Right lobe of liver (tissue), 6 donors: ENCODE measurements around the gene METTL22. TPM values are rescaled to one million over a fixed set of nuclear protein-coding genes. Genes with fewer than 3 reads are reported as not detected.

Experiments used
- ATAC-seq, 4 donors: fragments of 200-7000 bp; cut with Tn5 transposase; one replicate each; pipeline ENCODE4 v1.9.1; 2020; ENCODE audit warnings: mild to moderate bottlenecking in 4 of 4, moderate library complexity in 4 of 4
- DNase-seq, 3 donors: peaks; one replicate each; pipeline ENCODE4 v3.0.0-alpha.2; 2020
- H3K27ac ChIP-seq, 3 donors: fragments of 200-600 bp; one replicate each; pipeline ENCODE4 v1.8.0; 2022
- H3K27me3 ChIP-seq, 2 donors: fragments of 200-600 bp; one replicate each; pipeline ENCODE4 v1.8.0; 2022
- H3K36me3 ChIP-seq, 4 donors: fragments of 200-600 bp; sonication (generic) in 1 of 4; one replicate each; pipeline versions ENCODE4 v1.5.1 to v1.8.0; 2017 to 2022; ENCODE audit warnings: control low read depth in 1 of 4
- H3K4me1 ChIP-seq, 4 donors: fragments of 200-600 bp; sonication (generic) in 1 of 4; one replicate each; pipeline versions ENCODE4 v1.5.1 to v1.8.0; 2017 to 2022; ENCODE audit warnings: control low read depth in 1 of 4
- H3K4me3 ChIP-seq, 3 donors: fragments of 200-600 bp; one replicate each; pipeline ENCODE4 v1.8.0; 2022
- H3K9me3 ChIP-seq, 4 donors: fragments of 200-600 bp; sonication (generic) in 1 of 4; one replicate each; pipeline versions ENCODE4 v1.5.1 to v1.8.0; 2017 to 2022; ENCODE audit warnings: control low read depth in 1 of 4
- CTCF ChIP-seq, 4 donors: fragments of 200-600 bp in 3 of 4; fragments of 450-650 bp in 1 of 4; IDR thresholded peaks; one replicate each; pipeline versions ENCODE4 v1.5.1 to v1.8.0; 2016 to 2022; ENCODE audit warnings: antibody characterized with exemption in 4 of 4, mild to moderate bottlenecking in 2 of 4
- POLR2A ChIP-seq: fragments of 450-650 bp; IDR thresholded peaks from one replicate; pipeline ENCODE4 v1.6.1; 2017; ENCODE audit warnings: antibody characterized with exemption, mild to moderate bottlenecking
- WGBS: methylation state at CpG from one replicate; pipeline ENCODE4 v1.1.6; 2018; ENCODE audit warnings: low coverage, low lambda C conversion rate; ENCODE audit not compliant: insufficient coverage; ENCODE audit errors: missing lambda C conversion rate; 5-methylcytosine and 5-hydroxymethylcytosine counted together
- intact Hi-C, 2 donors: fragments of 100-400 bp; cut with DNase I; formaldehyde crosslinking; loops; one replicate each; pipeline versions ENCODE4 v1.11.2 to v1.14.1; 2022
- total RNA-seq, 6 experiments: library from RNA; depleted of rRNA in 2 of 6; stranded (reverse); fragments of >200 nt in 2 of 6; fragmentation: NEBNext Ultra II Directional in 3 of 6; extraction: Animal tissue kit (Norgen Biotek cat#: 25700) in 3 of 6; gene quantifications; one replicate each; pipeline versions ENCODE4 v1.1.0 to v1.2.4, GENCODE V29; 2016 to 2023
- donor health status: DM: no; HTN: yes; CAD: no.
- donor health status: DM: no; HTN: no; CAD: no.
- donor health status: DM: no; HTN: no; CAD: no.
- donor health status: DM: no; HTN: yes; CAD: no.
- donor health status: DM: no; HTN: yes; CAD: no.

Gene METTL22
- total RNA-seq, 6 experiments from 2014 or later: 11.3 to 15.2 (median 13.7) TPM

GRCh38 chr16:8576141-8577004 is 45.1 kb upstream of the METTL22 start:
- TF ChIP-seq CTCF (IDR thresholded peaks at IDR 0.05) (no peak), POLR2A (no peak)
- Histone ChIP-seq H3K4me3 (no peak overlapping the region), H3K27me3 (no peaks in the 10 kb centered on the region), H3K27ac (no peak overlapping the region), H3K4me1 (no peaks in the 10 kb centered on the region), H3K36me3 (no peaks in the 10 kb centered on the region), H3K9me3 (no peaks in the 10 kb centered on the region)
- intact Hi-C loops: loop anchor here in 1 of 2 donors (10.0 kb wide), 1 partner anchor 58 kb away; no protein-coding TSS in a partner anchor
- DNase-seq: no peak
- 80% methylated on average over 3 of the region's 4 CpGs for WGBS
- ATAC-seq: no peak

- intact Hi-C loops: loop anchor here in 1 of 2 donors (10.0 kb wide), 1 partner anchor 57 kb away; no protein-coding TSS in a partner anchor
- 67% methylated on average over 7 of the region's 10 CpGs for WGBS
- TF ChIP-seq CTCF (IDR thresholded peaks at IDR 0.05): no peak
- no peak for TF ChIP-seq POLR2A
- no peak overlapping the region for H3K27ac ChIP-seq
- no peak for ATAC-seq
- no peaks in the 10 kb centered on the region for H3K4me1 ChIP-seq
- no peak for DNase-seq
- no peaks in the 10 kb centered on the region for H3K36me3 ChIP-seq
- H3K4me3 ChIP-seq: no peak overlapping the region
- no peaks in the 10 kb centered on the region for H3K27me3 ChIP-seq
- no peaks in the 10 kb centered on the region for H3K9me3 ChIP-seq
These were observed 43.7 kb upstream of the METTL22 start for GRCh38 chr16:8577678-8578304.

GRCh38 chr16:8579559-8579958 is 41.9 kb upstream of the METTL22 start:
- no peaks in the 10 kb centered on the region for H3K9me3 ChIP-seq
- intact Hi-C loops: loop anchor here in 1 of 2 donors (10.0 kb wide), 1 partner anchor 55 kb away; no protein-coding TSS in a partner anchor
- 81% methylated on average over 6 of the region's 9 CpGs for WGBS
- no peak for ATAC-seq
- H3K4me3 ChIP-seq: no peak overlapping the region
- TF ChIP-seq CTCF (IDR thresholded peaks at IDR 0.05) (no peak), POLR2A (no peak)
- no peaks in the 10 kb centered on the region for H3K27me3 ChIP-seq
- no peaks in the 10 kb centered on the region for H3K4me1 ChIP-seq
- H3K27ac ChIP-seq: no peak overlapping the region
- no peaks in the 10 kb centered on the region for H3K36me3 ChIP-seq
- DNase-seq: no peak

GRCh38 chr16:8581831-8582580 is 39.5 kb upstream of the METTL22 start:
- Histone ChIP-seq H3K4me1 (no peaks in the 10 kb centered on the region), H3K4me3 (no peak overlapping the region), H3K27me3 (no peaks in the 10 kb centered on the region), H3K36me3 (no peaks in the 10 kb centered on the region), H3K9me3 (no peaks in the 10 kb centered on the region), H3K27ac (no peak overlapping the region)
- ATAC-seq: peak; percentile 42 to 73 (median 71)
- 27% methylated on average over 6 of the region's 6 CpGs for WGBS
- intact Hi-C loops: no loop called here
- no peak for TF ChIP-seq POLR2A
- TF ChIP-seq CTCF (IDR thresholded peaks at IDR 0.05): no peak
- no peak for DNase-seq
